ENCODE measurements around the gene GRIPAP1. TPM values are rescaled to one million over a fixed set of nuclear protein-coding genes. Genes with fewer than 3 reads are reported as not detected.

GRIPAP1 gene
- total and polyA plus RNA-seq, 12 donors: 16.2 to 34.1 (median 21.9) TPM

DNA sequence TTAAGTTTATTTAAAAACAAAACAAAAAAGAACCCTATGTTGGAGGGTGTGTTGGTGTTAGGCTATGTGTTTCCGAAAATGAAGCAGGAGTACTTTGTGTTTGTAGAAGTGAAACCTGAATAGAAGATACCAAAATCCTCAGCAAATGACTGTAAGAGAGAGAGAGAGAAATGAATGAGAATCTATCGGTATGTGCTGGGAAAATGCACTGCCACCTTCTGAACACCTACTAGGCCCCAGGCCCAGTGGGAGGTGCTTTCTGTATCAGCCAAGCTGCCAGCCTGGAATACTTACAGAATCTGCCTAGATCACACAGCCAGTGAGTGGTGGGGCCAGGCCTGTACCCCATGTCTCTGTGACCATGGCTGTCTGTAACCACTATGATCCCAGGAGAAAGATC is 68.3 kb downstream of the GRIPAP1 start:
- no peaks in the 10 kb centered on the region for H3K27me3 ChIP-seq
- no peak overlapping the region for H3K4me3 ChIP-seq
- intact Hi-C loops (cut with DNase I): no loop called here
- TF ChIP-seq, protein P1, sequence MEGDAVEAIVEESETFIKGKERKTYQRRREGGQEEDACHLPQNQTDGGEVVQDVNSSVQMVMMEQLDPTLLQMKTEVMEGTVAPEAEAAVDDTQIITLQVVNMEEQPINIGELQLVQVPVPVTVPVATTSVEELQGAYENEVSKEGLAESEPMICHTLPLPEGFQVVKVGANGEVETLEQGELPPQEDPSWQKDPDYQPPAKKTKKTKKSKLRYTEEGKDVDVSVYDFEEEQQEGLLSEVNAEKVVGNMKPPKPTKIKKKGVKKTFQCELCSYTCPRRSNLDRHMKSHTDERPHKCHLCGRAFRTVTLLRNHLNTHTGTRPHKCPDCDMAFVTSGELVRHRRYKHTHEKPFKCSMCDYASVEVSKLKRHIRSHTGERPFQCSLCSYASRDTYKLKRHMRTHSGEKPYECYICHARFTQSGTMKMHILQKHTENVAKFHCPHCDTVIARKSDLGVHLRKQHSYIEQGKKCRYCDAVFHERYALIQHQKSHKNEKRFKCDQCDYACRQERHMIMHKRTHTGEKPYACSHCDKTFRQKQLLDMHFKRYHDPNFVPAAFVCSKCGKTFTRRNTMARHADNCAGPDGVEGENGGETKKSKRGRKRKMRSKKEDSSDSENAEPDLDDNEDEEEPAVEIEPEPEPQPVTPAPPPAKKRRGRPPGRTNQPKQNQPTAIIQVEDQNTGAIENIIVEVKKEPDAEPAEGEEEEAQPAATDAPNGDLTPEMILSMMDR (IDR thresholded peaks at IDR 0.05): no peak
- ATAC-seq (no peak), DNase-seq (no peak)
- H3K9me3 ChIP-seq: no peaks in the 10 kb centered on the region
- H3K4me1 ChIP-seq: peaks cover 0 to 40% (median 11%) of the 10 kb centered on the region in 9 donors
- peaks cover 0 to 71% (median 0%) of the 10 kb centered on the region in 9 donors for H3K36me3 ChIP-seq
- no peak overlapping the region for H3K27ac ChIP-seq
- WGBS, 2 donors: 87 to 93% methylated on average over 2 of the region's 2 CpGs

- intact Hi-C loops (cut with DNase I): no loop called here
- H3K4me1 ChIP-seq: no peaks in the 10 kb centered on the region
- H3K9me3 ChIP-seq: no peaks in the 10 kb centered on the region
- H3K27ac ChIP-seq: no peak overlapping the region
- TF ChIP-seq, protein P1 (IDR thresholded peaks at IDR 0.05): no peak
- no peaks in the 10 kb centered on the region for H3K27me3 ChIP-seq
- WGBS, 2 donors: 88 to 97% methylated on average over 2 of the region's 2 CpGs
- ATAC-seq: no peak
- no peak for DNase-seq
- H3K4me3 ChIP-seq: no peak overlapping the region
- H3K36me3 ChIP-seq: peaks cover 0 to 92% (median 0%) of the 10 kb centered on the region in 9 donors
Measured at GRCh38 chrX:48927736-48928382, 74.2 kb downstream of the GRIPAP1 start.

DNA sequence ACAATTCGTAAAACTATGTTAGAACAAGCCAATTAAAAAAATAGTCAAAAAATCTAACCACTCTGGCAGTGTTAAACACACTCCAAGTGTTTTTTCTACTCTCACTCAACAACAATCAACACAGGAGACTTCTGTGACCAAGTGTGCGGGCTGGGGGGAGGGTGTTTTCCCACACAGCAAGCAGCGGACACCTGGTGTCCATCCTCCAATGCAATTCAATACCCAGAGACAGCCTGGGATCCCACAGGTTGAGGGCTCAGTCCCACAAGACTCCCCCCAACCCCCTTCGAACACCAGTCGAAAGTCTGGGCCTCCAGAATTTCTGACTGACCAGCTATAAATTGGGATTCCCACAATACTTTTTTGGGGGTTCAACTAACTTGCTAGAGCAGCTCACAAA is 74.9 kb downstream of the GRIPAP1 start:
- no peak for DNase-seq
- WGBS, 2 donors: 88 to 89% methylated on average over 5 of the region's 5 CpGs

DNA sequence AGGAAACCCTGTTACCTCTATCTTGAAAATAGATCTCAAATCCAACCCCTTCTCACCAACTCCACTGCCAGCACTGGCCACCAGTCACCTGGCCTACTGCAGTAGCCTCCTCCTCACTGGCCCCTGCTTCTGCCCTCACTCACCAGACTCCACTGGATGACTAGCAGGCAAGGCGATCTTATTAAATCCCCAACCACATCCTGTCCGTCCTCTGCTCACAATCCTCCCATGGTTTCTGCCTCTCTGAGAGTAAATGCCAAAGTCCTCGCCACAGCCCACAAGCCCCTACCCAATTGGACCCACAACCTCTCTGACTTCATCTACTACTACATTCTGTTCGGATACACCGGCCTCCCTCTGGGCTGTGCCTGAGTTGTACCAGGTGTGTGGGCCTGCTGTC is 77.8 kb downstream of the GRIPAP1 start:
- Histone ChIP-seq H3K36me3 (peaks cover 0 to 70% (median 0%) of the 10 kb centered on the region in 9 donors), H3K27ac (no peak overlapping the region), H3K4me3 (no peak overlapping the region), H3K9me3 (no peaks in the 10 kb centered on the region), H3K27me3 (no peaks in the 10 kb centered on the region), H3K4me1 (peaks cover 0 to 10% (median 3%) of the 10 kb centered on the region in 9 donors)
- 95 to 96% methylated on average over 5 of the region's 5 CpGs for WGBS, 2 donors
- DNase-seq (no peak), ATAC-seq (no peak)
- intact Hi-C loops (cut with DNase I): no loop called here
- TF ChIP-seq, protein P1 (IDR thresholded peaks at IDR 0.05): no peak

More for the DNA sequence above, 74.9 kb downstream of the GRIPAP1 start:
- TF ChIP-seq, protein P1 (IDR thresholded peaks at IDR 0.05): no peak
- no peak for ATAC-seq
- Histone ChIP-seq H3K36me3 (peaks cover 0 to 92% (median 0%) of the 10 kb centered on the region in 9 donors), H3K27ac (no peak overlapping the region), H3K9me3 (no peaks in the 10 kb centered on the region), H3K4me1 (no peaks in the 10 kb centered on the region), H3K4me3 (no peak overlapping the region), H3K27me3 (no peaks in the 10 kb centered on the region)
- intact Hi-C loops (cut with DNase I): no loop called here
